GM23248 (cell line): ENCODE results near the gene ZKSCAN7. TPM values are rescaled to one million over a fixed set of nuclear protein-coding genes. Genes with fewer than 3 reads are reported as not detected.

ENCODE experiments used
- DNase-seq: peaks from one replicate; pipeline ENCODE4 v3.0.0-alpha.2; 2015
- H2AFZ ChIP-seq: fragments of 200-600 bp; sonication (generic); 2 replicates; pipeline ENCODE4 v1.6.1; 2016; ENCODE audit warnings: antibody characterized with exemption
- H3F3A ChIP-seq: fragments of 200-600 bp; sonication (generic); 2 replicates; pipeline ENCODE4 v1.6.1; 2016; ENCODE audit warnings: mild to moderate bottlenecking, antibody characterized with exemption, mixed run types; ENCODE audit not compliant: insufficient read depth
- H3K27ac ChIP-seq: fragments of 200-600 bp; sonication (generic); 2 replicates; pipeline ENCODE4 v1.5.1; 2016; ENCODE audit warnings: mild to moderate bottlenecking
- H3K27me3 ChIP-seq: fragments of 200-600 bp; sonication (generic); replicated peaks from 2 replicates; pipeline ENCODE4 v1.6.1; 2016; ENCODE audit warnings: mild to moderate bottlenecking; ENCODE audit not compliant: insufficient read depth
- H3K36me3 ChIP-seq: fragments of 200-600 bp; sonication (generic); 2 replicates; pipeline ENCODE4 v1.6.1; 2016; ENCODE audit warnings: low read depth, mild to moderate bottlenecking
- H3K4me1 ChIP-seq: fragments of 200-600 bp; sonication (generic); 2 replicates; pipeline ENCODE4 v1.6.1; 2016; ENCODE audit warnings: mild to moderate bottlenecking; ENCODE audit not compliant: insufficient read depth
- H3K4me2 ChIP-seq: fragments of 200-600 bp; sonication (generic); one replicate; pipeline ENCODE4 v1.6.1; 2016; ENCODE audit warnings: mild to moderate bottlenecking; ENCODE audit not compliant: unreplicated experiment
- H3K4me3 ChIP-seq: fragments of 200-600 bp; sonication (generic); 2 replicates; pipeline ENCODE4 v1.5.1; 2016; ENCODE audit warnings: mild to moderate bottlenecking
- H3K79me2 ChIP-seq: fragments of 200-600 bp; sonication (generic); 2 replicates; pipeline ENCODE4 v1.6.1; 2016; ENCODE audit warnings: mild to moderate bottlenecking; ENCODE audit not compliant: insufficient read depth
- H3K9ac ChIP-seq: fragments of 200-600 bp; sonication (generic); 2 replicates; pipeline ENCODE4 v1.6.1; 2016; ENCODE audit warnings: mild to moderate bottlenecking
- H3K9me2 ChIP-seq: fragments of 200-600 bp; sonication (generic); 2 replicates; pipeline ENCODE4 v1.6.1; 2016; ENCODE audit warnings: mixed run types, mild to moderate bottlenecking, moderate library complexity; ENCODE audit not compliant: insufficient read depth
- H3K9me3 ChIP-seq: fragments of 200-600 bp; sonication (generic); one replicate; pipeline ENCODE4 v1.6.1; 2017; ENCODE audit warnings: low read depth
- H4K20me1 ChIP-seq: fragments of 200-600 bp; sonication (generic); 2 replicates; pipeline ENCODE4 v1.6.0; 2016; ENCODE audit not compliant: insufficient read depth
- EZH2 ChIP-seq: fragments of 200-600 bp; sonication (generic); IDR thresholded peaks from 2 replicates; pipeline ENCODE4 v1.6.1; 2018; ENCODE audit warnings: antibody characterized with exemption, mild to moderate bottlenecking; ENCODE audit not compliant: insufficient read depth, poor library complexity, severe bottlenecking
- EZH2phosphoT487 ChIP-seq: fragments of 200-600 bp; sonication (generic); IDR thresholded peaks from 2 replicates; pipeline ENCODE4 v1.6.1; 2018; ENCODE audit warnings: antibody characterized with exemption, moderate library complexity, mild to moderate bottlenecking, low read depth; ENCODE audit not compliant: insufficient read depth
- WGBS, 2 experiments: methylation state at CpG; one replicate each; pipeline ENCODE4 v1.1.6; 2015 to 2017; ENCODE audit warnings: low lambda C conversion rate in 2 of 2, low coverage in 1 of 2; ENCODE audit errors: missing lambda C conversion rate in 2 of 2; 5-methylcytosine and 5-hydroxymethylcytosine counted together
- in situ Hi-C: fragments of 300-500 bp; cut with MboI; formaldehyde crosslinking; loops from 2 replicates; pipeline ENCODE4 v1.15.0; 2020
- polyA plus RNA-seq: library from polyadenylated mRNA; unstranded; fragments of >200 nt; fragmentation: Nextera tagmentation; extraction: Ambion mirVana; gene quantifications from 2 replicates; pipeline ENCODE4 v1.2.1, GENCODE V29; 2016
- total RNA-seq: library from RNA; depleted of rRNA; stranded (reverse); fragments of >200 nt; shearing (Covaris generic); gene quantifications from 2 replicates; pipeline ENCODE4 v1.2.3, GENCODE V29; 2014; rRNA removed

ZKSCAN7 gene
- total RNA-seq: 4.5 and 6.1 TPM in 2 replicates
- 2.9 and 3.1 TPM in 2 replicates for polyA plus RNA-seq

DNA sequence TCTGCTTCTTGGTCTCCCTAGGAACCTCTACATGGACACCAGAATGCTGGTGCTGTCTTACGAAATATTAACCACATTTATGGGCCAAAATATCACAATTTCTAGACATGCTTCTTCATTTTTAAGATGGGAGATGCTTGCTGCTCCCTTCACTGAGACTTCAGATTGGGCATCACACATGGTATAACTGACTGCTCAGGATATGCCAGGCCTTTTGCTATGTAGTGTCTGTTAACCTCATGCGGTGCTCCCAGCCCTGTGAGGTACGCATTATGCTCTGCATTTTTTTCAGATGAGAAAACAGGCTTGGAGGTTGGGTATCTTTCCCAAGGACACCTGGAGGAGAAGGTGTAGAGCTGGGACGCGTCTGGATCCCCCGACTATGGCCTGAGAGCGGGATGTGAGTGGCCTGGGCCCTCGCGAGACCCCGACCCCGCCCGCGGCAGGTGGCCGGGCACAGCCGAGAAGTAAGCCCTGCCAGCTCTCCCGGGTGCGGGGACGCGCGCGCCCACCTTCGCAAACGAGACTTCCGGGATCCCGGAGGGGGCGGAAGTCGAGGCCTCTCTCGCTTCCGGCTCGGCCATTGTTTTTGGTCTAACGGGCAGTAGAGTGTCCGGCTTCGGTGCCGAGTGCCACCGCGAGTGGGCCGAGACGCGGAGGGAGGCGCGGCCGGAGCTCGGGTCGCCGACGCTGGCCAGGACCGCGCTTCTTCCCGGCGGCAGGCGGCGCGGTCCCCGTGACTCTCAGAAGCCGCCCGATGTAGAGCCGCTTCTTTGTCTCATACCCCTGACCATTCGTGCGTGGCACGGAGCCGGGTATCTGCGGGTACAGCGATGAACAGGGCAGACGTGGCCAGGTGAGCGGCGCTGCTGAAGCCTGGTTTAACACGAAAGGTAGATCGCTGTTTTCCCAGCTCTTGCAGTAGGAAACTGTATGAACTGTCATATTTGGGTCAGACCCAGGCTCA lies at the start of gene ZKSCAN7:
ZKSCAN7 (plus strand) TSS at position 568 of the 967 bp plus-strand sequence. CDS start 1,855 bp downstream, outside the sequence.
- TF ChIP-seq EZH2phosphoT487 (no peak), EZH2 (no peak)
- WGBS, 2 experiments: 6 to 8% methylated on average over 53 to 67 of the region's 68 CpGs
- peak; percentile 76 for DNase-seq
- no peaks in the 10 kb centered on the region for H4K20me1 ChIP-seq
- no peaks in the 10 kb centered on the region for H3K9me3 ChIP-seq
- no peaks in the 10 kb centered on the region; the same call in 1 of the 2 replicates for H3F3A ChIP-seq
- H3K27me3 ChIP-seq: no peaks in the 10 kb centered on the region
- peak within 1 kb of the TSS; percentile 93 for H3K4me3 ChIP-seq
- peaks cover 29% of the 10 kb centered on the region for H3K79me2 ChIP-seq
- in situ Hi-C loops: no loop called here
- peak within 1 kb of the TSS; percentile 94 for H3K4me2 ChIP-seq
- H3K27ac ChIP-seq: peak within 1 kb of the TSS; percentile 64
- H3K4me1 ChIP-seq: no peaks in the 10 kb centered on the region; the same call in 1 of the 2 replicates
- H2AFZ ChIP-seq: peak within 1 kb of the TSS; percentile 100
- H3K36me3 ChIP-seq: no peaks in the 10 kb centered on the region
- peak within 1 kb of the TSS; percentile 91 for H3K9ac ChIP-seq
- H3K9me2 ChIP-seq: no peaks in the 10 kb centered on the region

DNA sequence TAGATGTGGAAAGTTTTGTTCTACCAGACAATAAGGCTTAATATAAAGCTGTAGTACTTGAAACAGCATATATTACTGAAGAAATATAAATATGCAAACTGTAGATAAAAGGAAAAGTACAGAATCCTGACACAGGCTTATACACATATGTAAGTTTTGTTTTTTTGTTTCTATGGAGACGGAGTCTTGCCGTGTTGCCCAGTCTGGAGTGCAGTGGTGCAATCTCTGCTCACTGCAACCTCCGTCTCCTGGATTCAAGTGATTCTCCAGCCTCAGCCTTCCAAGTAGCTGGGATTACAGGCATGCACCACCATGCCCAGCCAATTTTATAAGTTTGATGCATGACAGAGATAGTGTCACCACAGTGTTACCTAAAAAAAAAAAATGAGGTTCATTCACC lies 48.4 kb upstream of the ZKSCAN7 start:
- peaks cover 77% of the 10 kb centered on the region for H3K79me2 ChIP-seq
- WGBS, 2 experiments: 77 to 86% methylated on average over 3 of the region's 3 CpGs
- H2AFZ ChIP-seq: no peak overlapping the region
- H4K20me1 ChIP-seq: no peaks in the 10 kb centered on the region; the same call in 1 of the 2 replicates
- TF ChIP-seq EZH2 (no peak), EZH2phosphoT487 (no peak)
- no peak for DNase-seq
- 0 out of 2 replicates have a peak, but pooled peaks cover 6% of the 10 kb centered on the region for H3K36me3 ChIP-seq
- no peak overlapping the region for H3K4me3 ChIP-seq
- no peaks in the 10 kb centered on the region for H3K27me3 ChIP-seq
- no peaks in the 10 kb centered on the region for H3K9me3 ChIP-seq
- H3K4me2 ChIP-seq: no peak overlapping the region
- no peak overlapping the region for H3K9ac ChIP-seq
- H3K4me1 ChIP-seq: peaks cover 5% of the 10 kb centered on the region
- no peaks in the 10 kb centered on the region for H3K9me2 ChIP-seq
- H3K27ac ChIP-seq: no peak overlapping the region
- peaks cover 10% of the 10 kb centered on the region for H3F3A ChIP-seq
- in situ Hi-C loops: no loop called here

DNA sequence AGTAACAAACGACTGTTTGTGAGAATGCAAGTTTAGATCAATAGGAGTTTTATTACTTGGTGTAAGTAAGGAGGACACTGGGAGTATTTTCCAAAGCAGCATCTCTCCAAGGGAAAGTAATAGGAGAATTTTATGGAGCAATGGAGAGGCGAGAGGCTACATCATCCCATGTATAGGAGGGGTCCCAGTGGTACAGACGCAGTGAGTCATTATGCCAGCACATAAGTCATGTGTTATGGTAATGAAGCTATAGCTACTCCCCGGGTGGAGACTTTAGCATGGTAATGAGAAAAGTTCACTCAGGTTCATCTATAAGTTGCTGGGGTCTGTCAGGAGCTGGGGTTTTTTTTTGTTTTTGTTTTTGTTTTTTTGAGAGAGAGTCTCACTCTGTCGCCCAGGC lies 48.0 kb upstream of the ZKSCAN7 start:
- in situ Hi-C loops: no loop called here
- H3K79me2 ChIP-seq: peaks cover 80% of the 10 kb centered on the region
- H3K4me2 ChIP-seq: no peak overlapping the region

DNA sequence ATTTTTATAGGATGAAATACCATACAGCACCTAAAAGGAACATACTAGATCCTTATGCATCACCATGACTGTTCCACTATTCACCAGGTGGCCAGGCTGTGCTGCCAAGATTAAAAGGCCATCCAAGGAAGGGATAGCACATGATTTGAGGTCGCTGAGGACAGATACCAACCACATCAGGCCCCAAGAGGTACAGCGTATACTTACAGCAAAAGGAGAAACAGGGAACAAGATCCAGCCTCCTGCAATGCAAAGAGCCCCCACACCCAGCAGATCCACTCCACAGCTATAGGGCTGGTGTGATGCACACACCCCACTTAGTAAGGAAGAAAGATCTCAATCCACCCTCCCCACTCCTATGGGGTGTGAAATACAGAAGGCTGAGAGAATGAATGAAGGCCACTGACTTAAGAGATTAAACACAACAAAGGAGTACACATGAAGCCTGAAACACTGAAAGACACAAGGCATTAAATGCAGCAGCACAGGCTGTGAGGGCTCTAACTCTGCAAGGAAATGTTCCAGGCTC lies 45.5 kb upstream of the ZKSCAN7 start:
- H3K9ac ChIP-seq: peak overlapping the region; percentile 93
- H3K4me2 ChIP-seq: peak overlapping the region; percentile 81
- no peaks in the 10 kb centered on the region for H3K9me2 ChIP-seq
- peaks cover 61% of the 10 kb centered on the region for H3K79me2 ChIP-seq
- 83 to 84% methylated on average over 2 of the region's 2 CpGs for WGBS, 2 experiments
- DNase-seq: peak; percentile 25
- peaks cover 15% of the 10 kb centered on the region for H3F3A ChIP-seq
- H3K9me3 ChIP-seq: no peaks in the 10 kb centered on the region
- no peak for TF ChIP-seq EZH2phosphoT487
- TF ChIP-seq EZH2: no peak
- H3K27me3 ChIP-seq: no peaks in the 10 kb centered on the region
- no peak overlapping the region for H3K27ac ChIP-seq
- 0 out of 2 replicates have a peak, but pooled peaks cover 6% of the 10 kb centered on the region for H3K36me3 ChIP-seq
- peaks cover 6% of the 10 kb centered on the region for H3K4me1 ChIP-seq
- in situ Hi-C loops: no loop called here
- H2AFZ ChIP-seq: peak overlapping the region; percentile 97
- H4K20me1 ChIP-seq: no peaks in the 10 kb centered on the region
- peak overlapping the region; percentile 98 for H3K4me3 ChIP-seq

More for the DNA sequence above, 48.0 kb upstream of the ZKSCAN7 start:
- no peak overlapping the region for H3K4me3 ChIP-seq
- H2AFZ ChIP-seq: no peak overlapping the region
- 0 out of 2 replicates have a peak, but pooled peaks cover 6% of the 10 kb centered on the region for H3K36me3 ChIP-seq
- H3K4me1 ChIP-seq: peaks cover 6% of the 10 kb centered on the region
- no peak overlapping the region for H3K27ac ChIP-seq
- no peak for DNase-seq
- H3K9me3 ChIP-seq: no peaks in the 10 kb centered on the region
- peaks cover 14% of the 10 kb centered on the region for H3F3A ChIP-seq
- H3K27me3 ChIP-seq: no peaks in the 10 kb centered on the region
- no peaks in the 10 kb centered on the region; the same call in 1 of the 2 replicates for H4K20me1 ChIP-seq
- TF ChIP-seq EZH2: no peak
- no peak for TF ChIP-seq EZH2phosphoT487
- H3K9ac ChIP-seq: no peak overlapping the region
- 77 to 85% methylated on average over 4 to 5 of the region's 5 CpGs for WGBS, 2 experiments
- H3K9me2 ChIP-seq: no peaks in the 10 kb centered on the region
